Measurements from ENCODE around the gene RSPH6A. TPM values are rescaled to one million over a fixed set of nuclear protein-coding genes. Genes with fewer than 3 reads are reported as not detected.

RSPH6A gene
- total RNA-seq (2021) (0.38 and 0.39 TPM in 2 replicates), Bru-seq, nascent RNA (percentile 21 among the genes with signal in this experiment), BruChase-seq, experiment 1, labeled RNA remaining after a 2-hour chase (percentile 24 among the genes with signal in this experiment), BruChase-seq, experiment 2, labeled RNA remaining after a 6-hour chase (percentile 25 among the genes with signal in this experiment)
- long read RNA-seq = 0 reads

- H3K9me3 ChIP-seq (ENCODE audit: insufficient read depth, low read depth) = no peaks in the 10 kb centered on the region
- H3K4me2 ChIP-seq = no peak within 1 kb of the TSS
- peak in 1 of 2 experiments; percentile 6 for DNase-seq
- peaks cover 31% of the 10 kb centered on the region for H3F3A ChIP-seq (ENCODE audit: insufficient read depth, low read depth)
- CTCF ChIA-PET = interaction anchor here (0.5 to 1.5 kb wide), 2 partner anchors 45 to 140 kb away, joined by 4 to 10 read pairs; no protein-coding TSS in a partner anchor
- H3K4me1 ChIP-seq (replicated peaks; ENCODE audit: insufficient read depth) = peaks cover under 1% of the 10 kb centered on the region; the same call in 1 of the 2 replicates
- BruUV-seq (replicated peaks) = no TSS peak
- H3K36me3 ChIP-seq (ENCODE audit: low read depth) = no peaks in the 10 kb centered on the region
- H3K27me3 ChIP-seq (ENCODE audit: insufficient read depth, low read depth) = no peaks in the 10 kb centered on the region
- no peak for TF ChIP-seq EZH2 (IDR thresholded peaks at IDR 0.05; ENCODE audit: low read depth)
- no peak for TF ChIP-seq CTCF (conservative IDR thresholded peaks at IDR 0.05)
- H4K20me1 ChIP-seq (ENCODE audit: insufficient read depth) = peaks cover 4% of the 10 kb centered on the region; the same call in 1 of the 2 replicates
- no peak within 1 kb of the TSS for H3K27ac ChIP-seq
- intact Hi-C loops (cut with micrococcal nuclease; ENCODE audit: unreplicated experiment) = no loop called here
- no peaks in the 10 kb centered on the region for H3K79me2 ChIP-seq (ENCODE audit: low read depth)
- POLR2A ChIA-PET (ENCODE audit: unreplicated experiment) = no interaction called here
- H2AFZ ChIP-seq = no peak within 1 kb of the TSS
- no peaks in the 10 kb centered on the region for H3K9me2 ChIP-seq (ENCODE audit: insufficient read depth)
- no peak within 1 kb of the TSS for H3K4me3 ChIP-seq
Measured at GRCh38 chr19:45814851-45815480, at the start of gene RSPH6A. TSS of gene RSPH6A (minus strand) at chr19:45815308. CDS start at chr19:45815176, 132 bp downstream.

- H3K9me2 ChIP-seq (ENCODE audit: insufficient read depth) = no peaks in the 10 kb centered on the region
- CTCF ChIA-PET = no interaction called here
- intact Hi-C loops (cut with micrococcal nuclease; ENCODE audit: unreplicated experiment) = loop anchor here (10.0 kb wide), 2 partner anchors 210 to 400 kb away; no protein-coding TSS in a partner anchor
- H3K36me3 ChIP-seq (ENCODE audit: low read depth) = peaks cover 5% of the 10 kb centered on the region; the same call in 1 of the 2 replicates
- H4K20me1 ChIP-seq (ENCODE audit: insufficient read depth) = no peaks in the 10 kb centered on the region
- no peak for TF ChIP-seq EZH2 (IDR thresholded peaks at IDR 0.05; ENCODE audit: low read depth)
- no peak for TF ChIP-seq CTCF (conservative IDR thresholded peaks at IDR 0.05)
- no peak for DNase-seq
- no peak overlapping the region for H3K27ac ChIP-seq
- peaks cover 30% of the 10 kb centered on the region for H3K79me2 ChIP-seq (ENCODE audit: low read depth)
- peaks cover 18% of the 10 kb centered on the region; the same call in 1 of the 2 replicates for H3F3A ChIP-seq (ENCODE audit: insufficient read depth, low read depth)
- H3K4me2 ChIP-seq = no peak overlapping the region
- H3K27me3 ChIP-seq (ENCODE audit: insufficient read depth, low read depth) = peaks cover 47% of the 10 kb centered on the region
- no peak overlapping the region for H3K4me3 ChIP-seq
- POLR2A ChIA-PET (ENCODE audit: unreplicated experiment) = interaction anchor here (0.5 to 0.6 kb wide), 2 partner anchors 63 to 269 kb away, joined by 3 to 4 read pairs; no protein-coding TSS in a partner anchor
- no peak overlapping the region for H2AFZ ChIP-seq
- H3K9me3 ChIP-seq (ENCODE audit: insufficient read depth, low read depth) = no peaks in the 10 kb centered on the region
- BruUV-seq (replicated peaks) = no TSS peak
- peaks cover 15% of the 10 kb centered on the region for H3K4me1 ChIP-seq (replicated peaks; ENCODE audit: insufficient read depth)
Measured at GRCh38 chr19:45864629-45865082, 49.5 kb upstream of the RSPH6A start.

- Histone ChIP-seq H3K9me2 (ENCODE audit: insufficient read depth) (no peaks in the 10 kb centered on the region), H4K20me1 (ENCODE audit: insufficient read depth) (peaks cover 4% of the 10 kb centered on the region; the same call in 1 of the 2 replicates), H3K4me2 (peak within 1 kb of the TSS; percentile 75), H3F3A (ENCODE audit: insufficient read depth, low read depth) (peaks cover 19% of the 10 kb centered on the region; the same call in 1 of the 2 replicates), H3K4me3 (peak within 1 kb of the TSS; percentile 67; the same call in 1 of the 2 replicates), H3K36me3 (ENCODE audit: low read depth) (peaks cover 11% of the 10 kb centered on the region; the same call in 1 of the 2 replicates), H3K27me3 (ENCODE audit: insufficient read depth, low read depth) (peaks cover 47% of the 10 kb centered on the region), H3K9me3 (ENCODE audit: insufficient read depth, low read depth) (no peaks in the 10 kb centered on the region), H3K4me1 (replicated peaks; ENCODE audit: insufficient read depth) (peaks cover 15% of the 10 kb centered on the region), H3K79me2 (ENCODE audit: low read depth) (peaks cover 36% of the 10 kb centered on the region), H3K27ac (no peak within 1 kb of the TSS), H2AFZ (peak within 1 kb of the TSS; percentile 91)
- ChIA-PET POLR2A (ENCODE audit: unreplicated experiment) (interaction anchor here (0.5 to 1.0 kb wide), 10 partner anchors 39 to 409 kb away, joined by 3 to 10 read pairs (median 4); partner anchors contain the start of genes CCDC61 and MYPOP), CTCF (interaction anchor here (0.7 to 1.5 kb wide), 4 partner anchors 18 to 213 kb away, joined by 3 to 6 read pairs (median 4); no protein-coding TSS in a partner anchor)
- peak; percentile 37; the same call in 1 of the 2 replicates for TF ChIP-seq EZH2 (IDR thresholded peaks at IDR 0.05; ENCODE audit: low read depth)
- no peak; the same call in 1 of the 2 replicates for TF ChIP-seq CTCF (conservative IDR thresholded peaks at IDR 0.05)
- BruUV-seq (replicated peaks) = no TSS peak
- intact Hi-C loops (cut with micrococcal nuclease; ENCODE audit: unreplicated experiment) = loop anchor here (1.0 to 10.0 kb wide), 3 partner anchors 22 to 401 kb away; partner anchors contain the start of gene IRF2BP1
- peak in 1 of 2 experiments; percentile 43 for DNase-seq
Measured at GRCh38 chr19:45863840-45864628, 48.9 kb upstream of the RSPH6A start, which contains the start of gene FOXA3. TSS of gene FOXA3 (plus strand) at chr19:45864326. CDS start at chr19:45864457, 131 bp downstream.

All from PC-9 (cell line).